Trophoblast cell (in vitro differentiated cells and primary cell): ENCODE measurements around the gene CCDC183.
"Not testable (repeated sequence)": the region's sequence is repeated elsewhere in the genome, so short reads cannot be mapped to it uniquely, and the experiment has no call there.

Experiments
- DNase-seq, 2 donors: peaks; one replicate each; pipeline ENCODE4 v3.0.0-alpha.2; 2016
- H2AFZ ChIP-seq: 2 replicates; pipeline ENCODE4 v1.6.1; 2013; ENCODE audit warnings: low read length, moderate library complexity, mild to moderate bottlenecking; ENCODE audit not compliant: insufficient read depth, poor library complexity
- H2AK5ac ChIP-seq: 2 replicates; pipeline ENCODE4 v1.6.1; 2013; ENCODE audit warnings: mild to moderate bottlenecking, low read length
- H2BK120ac ChIP-seq: 2 replicates; pipeline ENCODE4 v1.6.1; 2013; ENCODE audit warnings: low read length, mild to moderate bottlenecking, moderate library complexity; ENCODE audit not compliant: insufficient read depth, poor library complexity
- H2BK12ac ChIP-seq: 2 replicates; pipeline ENCODE4 v1.6.1; 2013; ENCODE audit warnings: mild to moderate bottlenecking, low read length, moderate library complexity
- H2BK5ac ChIP-seq: 2 replicates; pipeline ENCODE4 v1.6.1; 2013; ENCODE audit warnings: low read length, low read depth, moderate library complexity, mild to moderate bottlenecking; ENCODE audit not compliant: poor library complexity
- H3K14ac ChIP-seq: 2 replicates; pipeline ENCODE4 v1.6.1; 2013; ENCODE audit warnings: mild to moderate bottlenecking, low read length
- H3K18ac ChIP-seq: 2 replicates; pipeline ENCODE4 v1.6.1; 2013; ENCODE audit warnings: mild to moderate bottlenecking, low read length
- H3K23ac ChIP-seq: 2 replicates; pipeline ENCODE4 v1.6.1; 2013; ENCODE audit warnings: low read length
- H3K27ac ChIP-seq: 2 replicates; pipeline ENCODE4 v1.5.1; 2013; ENCODE audit warnings: low read depth, mild to moderate bottlenecking, inconsistent platforms, low read length, moderate library complexity
- H3K27me3 ChIP-seq: 2 replicates; pipeline ENCODE4 v1.6.1; 2013; ENCODE audit warnings: inconsistent platforms, mild to moderate bottlenecking, low read length, moderate library complexity; ENCODE audit not compliant: insufficient read depth
- H3K36me3 ChIP-seq, 2 experiments: 1 replicate in 1 of 2; 2 replicates in 1 of 2; pipeline ENCODE4 v1.6.1; 2013; ENCODE audit warnings: low read length in 2 of 2, mild to moderate bottlenecking in 2 of 2, moderate library complexity in 1 of 2; ENCODE audit not compliant: insufficient read depth in 2 of 2, control insufficient read depth in 1 of 2
- H3K4ac ChIP-seq: 2 replicates; pipeline ENCODE4 v1.6.1; 2013; ENCODE audit warnings: low read depth, mild to moderate bottlenecking, low read length, moderate library complexity
- H3K4me1 ChIP-seq, 2 experiments: 1 replicate in 1 of 2; 2 replicates in 1 of 2; pipeline ENCODE4 v1.6.1; 2013; ENCODE audit warnings: low read length in 2 of 2, mild to moderate bottlenecking in 2 of 2, moderate library complexity in 1 of 2; ENCODE audit not compliant: insufficient read depth in 2 of 2, control insufficient read depth in 1 of 2
- H3K4me2 ChIP-seq: 2 replicates; pipeline ENCODE4 v1.6.1; 2013; ENCODE audit warnings: inconsistent platforms, mild to moderate bottlenecking, low read length, moderate library complexity
- H3K4me3 ChIP-seq: 2 replicates; pipeline ENCODE4 v1.5.1; 2013; ENCODE audit warnings: mild to moderate bottlenecking, low read depth, low read length, inconsistent platforms
- H3K79me1 ChIP-seq: one replicate; pipeline ENCODE4 v1.6.1; 2013; ENCODE audit warnings: low read length
- H3K79me2 ChIP-seq: 2 replicates; pipeline ENCODE4 v1.6.1; 2013; ENCODE audit warnings: low read length, mild to moderate bottlenecking; ENCODE audit not compliant: control insufficient read depth, insufficient read depth, poor library complexity
- H3K9ac ChIP-seq: 2 replicates; pipeline ENCODE4 v1.6.1; 2013; ENCODE audit warnings: mild to moderate bottlenecking, low read length
- H3K9me3 ChIP-seq: 2 replicates; pipeline ENCODE4 v1.6.1; 2013; ENCODE audit warnings: low read depth, mild to moderate bottlenecking, control low read depth, inconsistent platforms, low read length; ENCODE audit not compliant: insufficient read depth
- H4K12ac ChIP-seq: 2 replicates; pipeline ENCODE4 v1.6.1; 2013; ENCODE audit warnings: low read depth, mild to moderate bottlenecking, low read length, moderate library complexity
- H4K8ac ChIP-seq: 2 replicates; pipeline ENCODE4 v1.6.1; 2013; ENCODE audit warnings: low read depth, mild to moderate bottlenecking, low read length, moderate library complexity
- H4K91ac ChIP-seq: one replicate; pipeline ENCODE4 v1.6.1; 2013; ENCODE audit warnings: low read depth, mild to moderate bottlenecking, low read length, moderate library complexity
- WGBS: extraction: QIAGEN DNeasy Blood & Tissue Kit; methylation state at CpG from one replicate; pipeline ENCODE4 v1.1.7; 2013; ENCODE audit warnings: missing lambda C conversion rate; ENCODE audit not compliant: insufficient read length, insufficient coverage; ENCODE audit errors: extremely low coverage; 5-methylcytosine and 5-hydroxymethylcytosine counted together

The CCDC183 gene

GRCh38 chr9:136839229-136840139 lies 43.3 kb downstream of the CCDC183 start:
- no peaks in the 10 kb centered on the region for H3K27me3 ChIP-seq
- H2AFZ ChIP-seq = no peak overlapping the region
- no peak overlapping the region for H3K4me2 ChIP-seq
- no peak overlapping the region for H3K4ac ChIP-seq
- H3K23ac ChIP-seq = no peak overlapping the region
- no peak for DNase-seq
- H4K91ac ChIP-seq = no peak overlapping the region
- H3K4me3 ChIP-seq = no peak overlapping the region
- no peak overlapping the region for H3K18ac ChIP-seq
- no peak overlapping the region for H4K8ac ChIP-seq
- H4K12ac ChIP-seq = no peak overlapping the region
- H3K79me1 ChIP-seq = no peaks in the 10 kb centered on the region
- no CpG with 5 or more reads among the region's 36 CpGs for WGBS
- no peaks in the 10 kb centered on the region for H3K79me2 ChIP-seq
- peaks cover 4% of the 10 kb centered on the region for H3K9me3 ChIP-seq
- no peak overlapping the region for H3K9ac ChIP-seq
- H3K27ac ChIP-seq = no peak overlapping the region
- H2BK5ac ChIP-seq = no peak overlapping the region
- H3K14ac ChIP-seq = no peak overlapping the region
- H2BK12ac ChIP-seq = no peak overlapping the region
- H3K36me3 ChIP-seq = peaks cover 47 to 53% of the 10 kb centered on the region in 2 experiments
- no peak overlapping the region for H2AK5ac ChIP-seq
- H3K4me1 ChIP-seq = peaks cover 0 to 3% of the 10 kb centered on the region in 2 experiments
- no peak overlapping the region for H2BK120ac ChIP-seq

DNA sequence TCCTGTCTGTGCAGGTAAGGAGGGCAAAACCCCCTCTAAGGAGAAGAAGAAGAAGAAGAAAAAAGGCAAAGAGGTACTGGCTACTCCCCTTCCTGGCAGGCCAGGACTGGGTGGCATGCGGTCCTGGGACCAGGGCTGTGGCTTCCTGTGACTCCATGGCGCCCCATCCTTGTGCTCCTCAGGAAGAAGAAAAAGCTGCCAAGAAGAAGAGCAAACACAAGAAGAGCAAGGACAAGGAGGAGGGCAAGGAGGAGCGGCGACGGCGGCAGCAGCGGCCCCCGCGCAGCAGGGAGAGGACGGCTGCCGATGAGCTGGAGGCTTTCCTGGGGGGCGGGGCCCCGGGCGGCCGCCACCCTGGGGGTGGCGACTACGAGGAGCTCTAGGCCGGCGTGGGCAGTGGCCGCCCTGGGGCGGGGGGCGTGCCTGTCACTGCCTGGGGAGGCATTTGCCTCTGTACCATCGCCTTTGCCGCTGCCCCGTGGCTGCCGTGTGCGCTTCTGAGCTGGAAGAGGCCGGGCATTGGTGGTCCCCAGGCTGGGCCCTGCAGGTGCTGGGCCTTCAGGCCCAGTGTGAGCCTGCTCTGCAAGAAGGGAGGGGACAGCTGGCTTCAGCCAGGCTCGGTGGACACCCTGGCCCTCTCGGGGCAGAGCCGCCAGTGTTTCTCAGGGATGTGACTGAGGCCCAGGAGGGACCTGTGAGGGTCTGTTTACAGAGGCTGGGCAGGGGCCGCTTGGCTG lies 44.2 kb downstream of the CCDC183 start:
- Histone ChIP-seq H2AFZ (no peak overlapping the region), H3K18ac (no peak overlapping the region), H4K8ac (no peak overlapping the region), H2BK12ac (no peak overlapping the region), H4K12ac (no peak overlapping the region), H3K14ac (no peak overlapping the region), H3K4me1 (peaks cover 0 to 3% of the 10 kb centered on the region in 2 experiments), H2AK5ac (no peak overlapping the region), H3K9ac (no peak overlapping the region), H3K4ac (no peak overlapping the region), H3K79me2 (no peaks in the 10 kb centered on the region), H3K27ac (no peak overlapping the region), H3K9me3 (peaks cover 6% of the 10 kb centered on the region), H3K27me3 (no peaks in the 10 kb centered on the region), H3K4me3 (no peak overlapping the region), H2BK120ac (no peak overlapping the region), H2BK5ac (no peak overlapping the region), H3K4me2 (no peak overlapping the region), H4K91ac (no peak overlapping the region), H3K79me1 (no peaks in the 10 kb centered on the region), H3K23ac (no peak overlapping the region), H3K36me3 (peaks cover 44 to 49% of the 10 kb centered on the region in 2 experiments)
- WGBS = no CpG with 5 or more reads among the region's 32 CpGs
- DNase-seq = peak; percentile 69 to 72

DNA sequence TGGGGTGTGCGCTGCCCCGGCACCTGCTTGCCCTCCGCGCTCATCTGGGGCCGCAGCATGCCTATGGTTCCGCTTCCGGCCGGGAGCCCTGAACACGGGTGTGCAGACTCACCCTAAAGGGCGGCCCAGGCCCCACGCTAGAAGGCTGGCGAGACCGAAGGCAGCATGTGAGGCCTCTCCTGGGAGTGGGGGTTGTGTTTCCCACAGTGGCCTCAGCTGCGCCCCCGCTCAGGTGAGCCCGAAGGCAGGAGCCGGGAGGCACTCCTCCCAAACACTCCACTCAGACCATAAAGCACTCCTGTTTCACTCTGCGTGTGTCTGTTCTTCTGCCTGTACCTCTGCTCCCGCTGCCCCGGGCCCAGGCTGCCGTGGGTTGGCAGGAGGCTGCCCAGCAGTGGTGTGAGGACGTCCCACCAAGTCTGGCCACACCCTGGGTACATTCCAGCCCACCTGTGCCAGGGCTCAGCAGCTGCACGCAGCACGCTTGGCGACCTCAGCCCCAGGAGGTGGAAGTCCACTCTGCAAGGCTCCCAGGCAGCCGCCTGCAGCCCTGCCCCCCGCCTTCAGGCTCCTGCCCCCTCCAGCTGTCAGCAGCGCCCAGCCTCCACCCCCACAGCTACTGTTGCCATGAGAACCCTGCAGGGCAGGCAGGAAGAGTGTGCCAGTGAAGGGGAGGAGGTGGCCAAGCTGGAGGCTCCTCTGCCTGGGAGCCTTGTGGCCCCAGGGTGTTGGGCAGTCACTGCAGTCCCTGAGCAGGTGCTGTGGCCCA lies 44.9 kb downstream of the CCDC183 start:
- no peak overlapping the region for H2AFZ ChIP-seq
- no peak overlapping the region for H3K27ac ChIP-seq
- H2BK5ac ChIP-seq = no peak overlapping the region
- DNase-seq = no peak
- H3K79me2 ChIP-seq = no peaks in the 10 kb centered on the region
- no CpG with 5 or more reads among the region's 28 CpGs for WGBS
- peaks cover 12% of the 10 kb centered on the region for H3K9me3 ChIP-seq
- H3K23ac ChIP-seq = no peak overlapping the region
- H3K14ac ChIP-seq = no peak overlapping the region
- H3K27me3 ChIP-seq = no peaks in the 10 kb centered on the region
- H3K79me1 ChIP-seq = no peaks in the 10 kb centered on the region
- no peak overlapping the region for H3K18ac ChIP-seq
- H3K4me2 ChIP-seq = no peak overlapping the region
- peaks cover 38 to 42% of the 10 kb centered on the region in 2 experiments for H3K36me3 ChIP-seq
- no peak overlapping the region for H3K4me3 ChIP-seq
- H4K91ac ChIP-seq = no peak overlapping the region
- no peak overlapping the region for H3K9ac ChIP-seq
- H4K8ac ChIP-seq = no peak overlapping the region
- no peak overlapping the region for H2BK120ac ChIP-seq
- no peak overlapping the region for H3K4ac ChIP-seq
- H2BK12ac ChIP-seq = no peak overlapping the region
- peaks cover 0 to 3% of the 10 kb centered on the region in 2 experiments for H3K4me1 ChIP-seq
- no peak overlapping the region for H2AK5ac ChIP-seq
- no peak overlapping the region for H4K12ac ChIP-seq

GRCh38 chr9:136841646-136842379 lies 45.7 kb downstream of the CCDC183 start:
- not testable (repeated sequence) for H3K4ac ChIP-seq, H3K4me3 ChIP-seq, H2BK5ac ChIP-seq, H4K91ac ChIP-seq, H3K18ac ChIP-seq, H2BK120ac ChIP-seq, H3K27me3 ChIP-seq, H4K12ac ChIP-seq, H2AFZ ChIP-seq, H2BK12ac ChIP-seq, H3K27ac ChIP-seq, H3K79me2 ChIP-seq, H3K9ac ChIP-seq, H3K79me1 ChIP-seq, DNase-seq, H3K4me1 ChIP-seq, H4K8ac ChIP-seq, H2AK5ac ChIP-seq, H3K23ac ChIP-seq, H3K4me2 ChIP-seq, H3K14ac ChIP-seq
- Histone ChIP-seq H3K9me3 (peaks cover 19% of the 10 kb centered on the region), H3K36me3 (peaks cover 31 to 35% of the 10 kb centered on the region in 2 experiments)
- no CpG with 5 or more reads among the region's 16 CpGs for WGBS
